ENCODE results near the gene ACBD3. TPM values are rescaled to one million over a fixed set of nuclear protein-coding genes. Genes with fewer than 3 reads are reported as not detected.
A peak's percentile ranks its signal among the peaks of the same experiment; 100 is the strongest.

ACBD3 gene
- total and polyA plus RNA-seq, 10 of the 15 experiments (the other 5 are each of a cell fraction or from before 2014, with no cell fraction given): 7.5 to 27.9 (median 20.3) TPM

GRCh38 chr1:226109829-226110248, 76.7 kb downstream of the ACBD3 start (continued):
- TF ChIP-seq GATAD2B (conservative IDR thresholded peaks at IDR 0.05; ENCODE audit: low read depth): no peak
- no peak for TF ChIP-seq SPI1 (IDR thresholded peaks at IDR 0.05; ENCODE audit: borderline replicate concordance, insufficient read depth, low read depth, low read length)
- no peak for TF ChIP-seq TBL1XR1 (IDR thresholded peaks at IDR 0.05; ENCODE audit: low read depth, low read length)
- TF ChIP-seq RB1 (IDR thresholded peaks at IDR 0.05; ENCODE audit: borderline replicate concordance): no peak
- no peak for TF ChIP-seq PRDM15 (CRISPR knock-in tag; IDR thresholded peaks at IDR 0.05)
- 0 out of 2 replicates have a peak, but pooled peaks have one; percentile 18 for TF ChIP-seq MAX (IDR thresholded peaks at IDR 0.05; ENCODE audit: low read depth, low read length)
- no peak for TF ChIP-seq ZBTB40 (IDR thresholded peaks at IDR 0.05; ENCODE audit: borderline replicate concordance)
- TF ChIP-seq EP300 (IDR thresholded peaks at IDR 0.05; ENCODE audit: borderline replicate concordance in 1 of 2, control insufficient read depth in 1 of 2, low read depth in 2 of 2, low read length in 2 of 2): no peak
- TF ChIP-seq SMARCA5 (IDR thresholded peaks at IDR 0.05): no peak
- TF ChIP-seq SUZ12 (IDR thresholded peaks at IDR 0.05; ENCODE audit: unreplicated experiment): no peak
- no peak; the same call in 1 of the 2 replicates for TF ChIP-seq SIN3A (IDR thresholded peaks at IDR 0.05; ENCODE audit: low read depth, low read length)

All from GM12878 (cell line).